DMS114 treated with DMSO at 0.1 percent for 48 hours (cell line): ENCODE results near the gene LEKR1.
"Not testable (repeated sequence)": the region's sequence is repeated elsewhere in the genome, so short reads cannot be mapped to it uniquely, and the experiment has no call there.

ENCODE experiments used
- DNase-seq: peaks from one replicate; lab custom pipeline; 2025; ENCODE audit not compliant: unreplicated experiment; lab: John Stamatoyannopoulos, UW

The LEKR1 gene

GRCh38 chr3:156898296-156898880 is 72.2 kb downstream of the LEKR1 start:
- no peak for DNase-seq

GRCh38 chr3:156899951-156900350 is 73.8 kb downstream of the LEKR1 start:
- DNase-seq: no peak

- DNase-seq: no peak
These were observed 76.8 kb downstream of the LEKR1 start for GRCh38 chr3:156902916-156903315.

GRCh38 chr3:156906275-156906674 is 80.1 kb downstream of the LEKR1 start:
- no peak for DNase-seq

- DNase-seq: no peak
These were observed 82.2 kb downstream of the LEKR1 start for GRCh38 chr3:156908398-156908797.

GRCh38 chr3:156910022-156910421 is 83.9 kb downstream of the LEKR1 start:
- no peak for DNase-seq

- DNase-seq: not testable (repeated sequence)
These were observed 84.7 kb downstream of the LEKR1 start for GRCh38 chr3:156910831-156911230.

- not testable (repeated sequence) for DNase-seq
These were observed 88.1 kb downstream of the LEKR1 start for GRCh38 chr3:156914300-156914699.

- DNase-seq: no peak
These were observed 89.2 kb downstream of the LEKR1 start for GRCh38 chr3:156915372-156915771.

- no peak for DNase-seq
These were observed 92.6 kb downstream of the LEKR1 start for GRCh38 chr3:156918746-156919145.

- DNase-seq: no peak
These were observed 93.7 kb downstream of the LEKR1 start for GRCh38 chr3:156919818-156920217.

- no peak for DNase-seq
These were observed 94.2 kb downstream of the LEKR1 start for GRCh38 chr3:156920399-156920798.

GRCh38 chr3:156923349-156923748 is 97.2 kb downstream of the LEKR1 start:
- DNase-seq: no peak

- no peak for DNase-seq
These were observed 112.6 kb downstream of the LEKR1 start for GRCh38 chr3:156938724-156939123.

- DNase-seq: no peak
These were observed 113.2 kb downstream of the LEKR1 start for GRCh38 chr3:156939315-156939714.

GRCh38 chr3:156941311-156941710 is 115.2 kb downstream of the LEKR1 start:
- no peak for DNase-seq

GRCh38 chr3:156948402-156949210 is 122.5 kb downstream of the LEKR1 start:
- no peak for DNase-seq

- no peak for DNase-seq
These were observed 125.9 kb downstream of the LEKR1 start for GRCh38 chr3:156952011-156952410.

- DNase-seq: no peak
These were observed 131.6 kb downstream of the LEKR1 start for GRCh38 chr3:156957715-156958114.

- DNase-seq: no peak
These were observed 136.9 kb downstream of the LEKR1 start for GRCh38 chr3:156963096-156963495.

- DNase-seq: no peak
These were observed 138.4 kb downstream of the LEKR1 start for GRCh38 chr3:156964577-156964976.

- not testable (repeated sequence) for DNase-seq
These were observed 140.2 kb downstream of the LEKR1 start for GRCh38 chr3:156966349-156966748.

- DNase-seq: no peak
These were observed 147.8 kb downstream of the LEKR1 start for GRCh38 chr3:156973954-156974353.
